Ecto neural progenitor cell (in vitro differentiated cells): ENCODE results near the gene SMIM36.
"Not testable (repeated sequence)": the region's sequence is repeated elsewhere in the genome, so short reads cannot be mapped to it uniquely, and the experiment has no call there.

Source experiments
- DNase-seq: peaks from one replicate; pipeline ENCODE4 v3.0.0-alpha.2; 2018; ENCODE audit warnings: low spot score

Gene SMIM36

DNA sequence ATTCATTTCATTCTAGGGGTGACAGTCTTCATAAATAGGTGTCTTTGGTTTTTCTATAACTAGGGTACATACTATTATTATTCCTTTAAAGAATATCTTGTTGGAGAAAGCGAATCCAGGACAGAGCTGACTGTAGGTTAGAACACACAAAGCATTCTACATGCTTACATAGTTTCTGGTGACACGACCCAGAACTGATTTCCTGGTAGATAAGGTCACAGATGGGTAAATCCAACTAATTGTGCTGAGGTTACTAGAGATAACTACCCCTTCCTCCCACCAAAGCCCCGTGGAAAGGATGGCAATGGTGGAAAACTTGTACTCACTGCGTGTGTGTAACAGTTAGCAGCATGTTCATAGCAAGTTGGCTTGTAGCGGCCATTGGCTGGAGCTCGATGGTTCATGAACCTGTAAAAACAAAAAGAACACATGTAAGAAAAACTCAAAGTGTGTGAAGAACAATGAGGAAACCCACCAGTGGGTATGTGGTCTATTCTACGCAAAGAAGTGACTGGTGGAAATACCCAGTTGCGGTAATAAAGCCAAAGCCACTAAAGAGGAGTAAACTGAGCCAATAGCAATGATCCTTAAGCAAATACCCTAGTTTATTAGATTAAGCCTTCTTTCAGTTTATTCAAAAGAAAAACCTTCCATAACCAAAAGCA lies 97.3 kb downstream of the SMIM36 start:
- no peak for DNase-seq

DNA sequence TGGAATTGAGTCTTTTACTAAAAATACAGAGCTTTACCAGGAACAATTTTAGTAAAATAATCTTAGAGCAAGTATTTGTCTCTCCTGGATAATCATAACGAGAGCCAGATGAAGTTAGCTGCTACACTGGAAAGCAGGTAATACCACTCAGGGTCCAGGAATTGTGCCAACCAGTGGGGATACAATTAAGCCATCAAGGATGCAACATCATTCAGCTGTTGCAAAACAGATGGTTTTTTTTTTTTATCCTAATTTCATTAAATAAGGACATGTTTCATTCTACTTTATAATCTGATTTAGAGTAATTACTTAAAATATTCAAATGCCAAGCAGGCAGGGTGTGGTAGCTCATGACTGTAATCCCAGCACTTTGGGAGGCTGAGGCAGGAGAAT lies 99.8 kb downstream of the SMIM36 start:
- no peak for DNase-seq

DNA sequence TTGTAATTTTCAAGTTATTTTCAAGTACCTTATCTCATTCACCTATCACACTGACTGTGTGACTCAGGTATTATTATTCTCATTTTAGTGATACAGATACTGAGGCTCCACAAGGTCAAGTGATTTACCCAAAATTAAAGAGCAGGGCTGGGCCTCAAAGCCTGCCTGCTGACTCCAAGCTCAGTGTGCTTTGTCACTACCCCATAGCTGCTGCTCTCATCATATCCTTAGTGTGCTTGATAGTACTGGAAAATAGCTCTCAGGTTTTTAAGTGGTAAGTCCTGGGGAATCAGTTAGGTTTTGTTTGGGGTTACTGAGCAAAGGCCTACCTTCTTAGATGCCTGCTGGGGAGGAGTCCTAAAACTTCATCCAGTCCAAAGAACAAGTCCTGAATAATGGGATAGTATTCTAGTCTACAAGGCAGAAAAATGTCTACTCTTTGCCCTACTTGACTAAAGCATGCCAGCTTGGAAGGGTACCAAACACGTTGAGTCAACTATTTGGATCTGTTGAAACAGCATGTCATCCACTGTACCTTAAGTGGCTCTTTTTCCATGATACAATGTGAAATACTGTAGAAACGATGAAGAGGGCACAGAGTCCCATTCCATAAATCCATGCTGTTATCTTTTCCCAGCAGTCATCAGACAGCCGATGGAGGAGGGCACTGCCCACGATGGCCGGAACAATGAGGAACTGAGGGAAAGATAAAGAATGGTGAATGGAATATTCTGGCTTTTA lies 100.4 kb downstream of the SMIM36 start:
- no peak for DNase-seq

DNA sequence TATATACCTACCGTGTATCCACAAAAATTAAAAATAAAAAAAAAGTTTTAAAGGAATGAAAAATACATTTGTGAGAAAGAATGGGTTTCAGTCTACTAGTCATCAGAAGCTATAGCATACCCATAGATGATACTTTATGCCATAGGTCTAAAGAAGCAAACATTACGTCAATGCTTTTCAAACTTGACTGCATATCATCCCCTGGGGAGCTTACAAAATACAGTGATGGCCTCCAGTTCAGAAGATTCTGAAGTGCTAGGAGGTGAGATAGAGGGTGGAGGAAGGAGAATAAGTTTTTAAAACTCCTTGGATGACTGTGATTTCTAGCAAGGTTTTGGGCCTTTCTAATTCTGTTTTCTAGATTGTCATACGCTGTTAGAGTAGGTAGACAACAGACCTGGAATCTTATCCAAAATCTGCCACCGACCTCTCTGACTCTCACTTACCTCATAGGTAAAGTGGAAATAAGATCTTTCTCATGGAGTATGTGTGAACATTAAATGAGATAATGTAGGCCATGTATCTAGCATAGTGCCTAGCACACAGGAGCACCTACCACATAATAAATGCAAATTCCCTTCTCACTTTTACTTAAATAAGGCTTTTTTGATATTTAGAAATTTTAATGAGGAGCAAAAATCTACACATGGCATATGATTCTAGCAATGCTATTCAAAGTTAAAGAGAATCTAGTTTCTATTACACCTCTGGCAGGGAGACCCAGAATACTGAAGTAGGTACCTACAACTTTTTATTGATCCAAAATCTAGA lies 102.0 kb downstream of the SMIM36 start:
- DNase-seq: no peak

DNA sequence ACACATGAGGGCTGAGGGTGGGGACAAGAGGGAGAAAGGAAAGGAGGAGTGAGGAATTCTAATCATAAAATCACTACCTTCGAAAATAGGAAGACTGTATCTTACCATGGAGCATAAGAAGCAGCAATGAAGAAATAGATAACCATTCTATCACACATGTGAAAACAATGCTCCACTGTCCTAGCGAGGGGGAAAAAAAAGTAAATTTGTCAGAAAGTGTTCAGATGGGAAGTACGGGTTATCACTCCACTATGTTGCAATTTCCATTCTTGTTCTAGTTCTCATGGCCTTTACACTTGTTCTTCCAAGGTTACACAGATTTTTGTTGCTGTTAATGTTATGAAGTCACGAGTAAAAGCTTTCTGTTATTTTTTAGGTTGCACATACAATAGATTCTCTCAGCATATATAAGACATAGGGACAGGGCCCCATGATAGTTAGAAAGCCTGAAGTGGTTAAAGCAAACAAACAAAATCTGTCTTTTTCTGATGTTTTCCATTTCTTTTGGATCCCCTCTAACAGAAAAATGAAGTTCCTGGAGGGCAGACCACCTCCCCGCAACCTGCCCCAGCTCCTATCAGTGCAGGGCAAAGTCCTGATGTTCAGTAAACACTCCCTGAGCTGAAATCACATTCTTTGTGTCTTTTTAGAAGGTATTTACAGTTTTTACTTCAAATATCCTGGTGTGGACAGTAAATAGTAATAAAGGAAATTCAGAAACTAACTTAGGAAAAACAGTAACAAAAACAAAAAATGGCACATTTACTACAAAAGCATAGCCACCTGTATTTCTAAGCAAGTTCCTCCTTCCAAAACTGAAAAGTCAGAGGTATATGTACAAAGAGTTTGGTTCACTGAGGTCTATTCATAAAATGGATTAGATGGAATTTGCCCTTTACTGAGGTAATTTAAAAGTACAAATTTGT lies 103.3 kb downstream of the SMIM36 start:
- no peak for DNase-seq

DNA sequence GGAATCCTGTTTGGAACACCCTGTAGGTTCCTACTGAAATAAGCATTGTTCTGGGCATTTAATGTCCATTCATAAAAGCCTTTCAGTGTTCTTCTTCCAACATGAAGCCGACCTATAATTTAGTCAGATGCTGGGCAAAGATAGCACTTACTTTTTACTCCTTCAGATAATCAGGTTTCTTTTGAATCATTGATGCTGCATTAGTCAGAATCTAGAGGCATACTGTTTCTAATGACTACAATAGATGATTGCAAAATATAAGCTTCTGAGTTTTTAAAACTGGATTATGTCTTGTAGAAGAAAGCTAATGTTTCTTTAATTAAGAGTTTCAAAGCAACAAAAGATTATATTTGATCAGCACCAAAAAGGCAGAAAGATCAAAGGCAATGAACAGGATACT lies 105.7 kb downstream of the SMIM36 start:
- DNase-seq: no peak

DNA sequence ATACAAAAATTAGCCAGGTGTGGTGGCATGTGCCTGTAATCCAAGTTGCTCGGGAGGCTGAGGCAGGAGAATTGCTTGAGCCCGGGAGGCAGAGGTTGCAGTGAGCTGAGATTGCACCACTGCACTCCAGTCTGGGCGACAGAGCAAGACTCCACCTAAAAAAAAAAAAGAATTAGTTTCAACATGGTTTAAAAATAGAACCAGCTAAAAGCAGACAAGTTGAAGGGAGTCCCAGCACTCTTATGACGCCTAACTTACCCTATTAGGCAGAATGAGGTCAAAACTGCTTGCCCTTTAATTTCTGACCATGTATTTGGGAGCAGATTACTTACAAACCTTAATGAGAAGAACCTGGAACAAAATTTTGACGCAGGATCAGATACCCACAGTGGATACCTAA lies 107.1 kb downstream of the SMIM36 start:
- not testable (repeated sequence) for DNase-seq

DNA sequence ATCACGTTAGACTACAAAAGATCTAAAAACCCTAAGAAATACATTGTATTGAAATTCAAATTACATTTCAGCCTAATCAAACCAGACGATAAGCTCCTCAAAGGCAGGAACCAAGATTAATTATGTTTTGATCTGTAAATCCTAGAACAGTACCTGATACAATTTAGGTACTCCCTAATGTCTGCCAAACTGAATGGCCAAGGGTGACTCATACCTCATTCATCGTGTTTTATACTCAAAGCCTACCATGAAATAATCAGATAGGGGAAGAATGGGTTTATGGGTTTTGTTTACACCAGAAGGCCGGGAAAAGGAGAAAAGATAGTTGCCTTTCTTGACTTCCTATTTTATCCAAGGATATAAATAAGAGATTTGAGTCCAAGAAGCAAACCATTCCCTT lies 108.9 kb downstream of the SMIM36 start:
- DNase-seq: no peak
